Activated B cell treated with CpG ODN at 0.5 μM for 24 hours (primary cell): ENCODE measurements around the gene DDX55. TPM values are rescaled to one million over a fixed set of nuclear protein-coding genes. Genes with fewer than 3 reads are reported as not detected.
A peak's percentile ranks its signal among the peaks of the same experiment; 100 is the strongest.

Source experiments
- ATAC-seq: fragments of 200-7000 bp; cut with Tn5 transposase; one replicate; pipeline ENCODE4 v1.10.0; 2021; ENCODE audit warnings: low read depth, mild to moderate bottlenecking, moderate library complexity
- CTCF ChIA-PET: fragments of 350-600 bp; sonication (Branson Sonifier 250); formaldehyde crosslinking; loops from one replicate; lab custom pipeline; 2021; ENCODE audit warnings: antibody characterized with exemption; lab: Charles Lee
- POLR2A ChIA-PET: fragments of 350-600 bp; sonication (Branson Sonifier 250); formaldehyde crosslinking; loops from one replicate; lab custom pipeline; 2021; ENCODE audit warnings: antibody characterized with exemption; lab: Charles Lee
- DNase-seq: peaks from one replicate; pipeline ENCODE4 v3.0.0; 2022
- H3K27ac Mint-ChIP-seq: one replicate; pipeline ENCODE4 v1.8.0; 2020; ENCODE audit warnings: mixed read lengths
- H3K27me3 Mint-ChIP-seq: one replicate; pipeline ENCODE4 v1.8.0; 2021; ENCODE audit warnings: mixed read lengths
- H3K36me3 Mint-ChIP-seq: one replicate; pipeline ENCODE4 v1.8.0; 2021; ENCODE audit warnings: low read depth, mixed read lengths
- H3K4me1 Mint-ChIP-seq: one replicate; pipeline ENCODE4 v1.8.0; 2021; ENCODE audit warnings: mixed read lengths
- H3K4me3 Mint-ChIP-seq: one replicate; pipeline ENCODE4 v1.8.0; 2020; ENCODE audit warnings: mild to moderate bottlenecking, mixed read lengths
- H3K9me3 Mint-ChIP-seq: one replicate; pipeline ENCODE4 v1.8.0; 2020; ENCODE audit warnings: mixed read lengths
- intact Hi-C: fragments of 100-400 bp; cut with micrococcal nuclease; formaldehyde crosslinking; loops from one replicate; pipeline ENCODE4 v1.15.1; 2024
- total RNA-seq: library from RNA; stranded (reverse); gene quantifications from 2 replicates; pipeline ENCODE4 v1.2.3, GENCODE V29; 2022
- TF ChIP-seq, protein P1 (sequence below): fragments of 200-600 bp; IDR thresholded peaks from one replicate; pipeline ENCODE4 v1.8.0; 2022; ENCODE audit warnings: antibody characterized with exemption, mild to moderate bottlenecking

The DDX55 gene
- total RNA-seq, 1 donor from 2014 or later, result 35.0 TPM

DNA sequence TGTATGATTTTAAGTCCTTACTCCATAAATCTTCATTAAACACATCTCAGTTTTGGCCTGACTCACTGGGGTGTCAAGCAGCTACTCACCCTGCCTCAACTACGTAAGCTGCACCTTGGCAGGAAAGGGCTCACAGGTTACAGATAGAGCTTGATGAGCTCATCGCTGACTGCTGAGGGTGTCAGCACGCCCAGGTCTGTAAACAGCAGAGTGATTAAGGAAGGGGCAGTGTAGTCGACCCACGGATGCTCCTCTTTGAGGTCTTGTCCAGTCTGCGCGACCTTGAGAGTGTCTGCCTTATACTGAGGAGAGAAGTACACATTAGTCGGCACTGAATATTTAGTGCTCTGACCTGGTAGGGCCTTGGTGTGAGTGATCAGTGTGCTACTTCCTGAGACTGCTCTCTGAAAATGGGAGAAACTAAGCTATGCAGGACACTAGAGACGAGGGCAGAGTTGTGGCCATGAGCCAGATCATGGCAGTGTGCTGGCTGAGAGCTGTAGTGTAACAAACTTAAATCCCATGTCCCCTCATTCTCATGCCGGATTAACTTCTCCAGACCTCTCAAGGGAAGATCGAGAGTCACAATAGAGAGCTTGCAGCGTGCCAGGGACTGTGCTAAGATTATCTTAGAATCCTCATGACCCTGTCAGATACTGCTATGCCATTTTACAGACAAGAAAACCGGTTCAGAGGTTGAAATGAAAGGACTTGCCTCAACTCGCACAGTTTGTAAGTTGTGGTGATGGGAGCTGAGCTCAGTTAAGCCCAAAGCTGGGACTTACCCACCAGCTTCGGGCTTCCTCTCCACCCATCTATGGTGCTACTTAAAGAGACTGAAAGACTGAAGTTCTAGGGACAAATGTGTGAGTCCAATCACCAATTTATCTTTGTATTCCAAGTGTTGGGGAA lies 20.0 kb downstream of the DDX55 start:
- Mint-ChIP-seq H3K4me1 (no peaks in the 10 kb centered on the region), H3K27ac (no peak overlapping the region), H3K27me3 (no peaks in the 10 kb centered on the region), H3K4me3 (no peak overlapping the region), H3K36me3 (peaks cover 79% of the 10 kb centered on the region), H3K9me3 (no peaks in the 10 kb centered on the region)
- no peak for DNase-seq
- CTCF ChIA-PET, result no interaction called here
- TF ChIP-seq, protein P1, sequence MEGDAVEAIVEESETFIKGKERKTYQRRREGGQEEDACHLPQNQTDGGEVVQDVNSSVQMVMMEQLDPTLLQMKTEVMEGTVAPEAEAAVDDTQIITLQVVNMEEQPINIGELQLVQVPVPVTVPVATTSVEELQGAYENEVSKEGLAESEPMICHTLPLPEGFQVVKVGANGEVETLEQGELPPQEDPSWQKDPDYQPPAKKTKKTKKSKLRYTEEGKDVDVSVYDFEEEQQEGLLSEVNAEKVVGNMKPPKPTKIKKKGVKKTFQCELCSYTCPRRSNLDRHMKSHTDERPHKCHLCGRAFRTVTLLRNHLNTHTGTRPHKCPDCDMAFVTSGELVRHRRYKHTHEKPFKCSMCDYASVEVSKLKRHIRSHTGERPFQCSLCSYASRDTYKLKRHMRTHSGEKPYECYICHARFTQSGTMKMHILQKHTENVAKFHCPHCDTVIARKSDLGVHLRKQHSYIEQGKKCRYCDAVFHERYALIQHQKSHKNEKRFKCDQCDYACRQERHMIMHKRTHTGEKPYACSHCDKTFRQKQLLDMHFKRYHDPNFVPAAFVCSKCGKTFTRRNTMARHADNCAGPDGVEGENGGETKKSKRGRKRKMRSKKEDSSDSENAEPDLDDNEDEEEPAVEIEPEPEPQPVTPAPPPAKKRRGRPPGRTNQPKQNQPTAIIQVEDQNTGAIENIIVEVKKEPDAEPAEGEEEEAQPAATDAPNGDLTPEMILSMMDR, result no peak
- no peak for ATAC-seq
- POLR2A ChIA-PET, result interaction anchor here (0.6 kb wide), 1 partner anchor 437 kb away, joined by 5 read pairs; no protein-coding TSS in a partner anchor
- intact Hi-C loops, result no loop called here

DNA sequence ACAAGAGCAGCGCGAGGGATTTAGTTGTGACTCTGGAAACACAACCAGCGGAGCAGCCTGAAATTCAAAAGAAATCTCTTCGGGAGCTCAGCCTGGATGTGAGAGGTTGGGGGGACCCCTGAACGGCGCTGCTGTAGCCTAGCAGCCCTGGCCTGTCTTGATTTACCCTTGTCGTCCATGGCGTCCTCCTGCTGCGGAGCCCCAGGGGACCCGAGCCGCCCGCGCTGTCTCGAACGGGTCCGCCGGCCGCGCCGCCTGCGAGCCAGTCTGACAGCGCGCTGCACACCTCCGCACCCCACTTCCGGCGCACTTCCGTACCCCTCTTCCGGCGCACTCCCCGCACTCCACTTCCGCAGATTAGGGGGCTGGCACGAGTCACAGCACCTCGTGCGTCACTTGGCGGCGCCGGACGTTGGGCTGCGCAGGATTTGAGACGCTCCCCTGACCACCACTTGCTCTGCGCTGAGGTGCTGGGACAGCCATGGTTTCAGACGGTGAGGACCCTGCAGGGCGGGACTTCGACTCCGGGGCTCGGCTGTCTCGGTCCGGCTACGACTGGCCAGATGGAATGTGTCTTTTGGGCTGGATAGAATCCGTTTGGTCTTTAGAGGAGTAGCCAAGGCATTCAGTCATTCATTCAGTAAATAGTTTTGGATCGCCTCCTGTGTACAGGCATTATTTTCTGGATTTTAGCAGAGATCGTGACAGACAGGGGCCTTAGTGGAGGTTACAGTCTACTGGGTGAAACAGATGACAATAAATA lies 31.7 kb downstream of the DDX55 start, which contains the start of the genes EIF2B1 and GTF2H3:
Gene EIF2B1 (minus strand): TSS at position 308 of the 763 bp plus-strand sequence. CDS start 129 bp downstream, at position 179.
Gene GTF2H3 (plus strand): TSS at position 451 of the 763 bp plus-strand sequence. CDS start 31 bp downstream, at position 482.
- H3K27me3 Mint-ChIP-seq, result no peaks in the 10 kb centered on the region
- no peaks in the 10 kb centered on the region for H3K9me3 Mint-ChIP-seq
- intact Hi-C loops, result loop anchor here (1.0 to 10.0 kb wide), 8 partner anchors 31 to 1139 kb away; partner anchors contain the start of genes ATP6V0A2, DDX55, TCTN2 and TMED2
- H3K36me3 Mint-ChIP-seq, result peaks cover 34% of the 10 kb centered on the region
- ATAC-seq (peak; percentile 98), DNase-seq (peak; percentile 96)
- H3K4me3 Mint-ChIP-seq, result peak within 1 kb of the TSS; percentile 96
- ChIA-PET POLR2A (interaction anchor here (0.6 to 2.0 kb wide), 8 partner anchors 32 to 659 kb away, joined by 3 to 7 read pairs (median 4); partner anchors contain the start of genes ATP6V0A2, DDX55, KMT5A and MPHOSPH9), CTCF (no interaction called here)
- H3K27ac Mint-ChIP-seq, result peak within 1 kb of the TSS; percentile 93
- H3K4me1 Mint-ChIP-seq, result peaks cover 24% of the 10 kb centered on the region
- TF ChIP-seq, protein P1, result no peak

DNA sequence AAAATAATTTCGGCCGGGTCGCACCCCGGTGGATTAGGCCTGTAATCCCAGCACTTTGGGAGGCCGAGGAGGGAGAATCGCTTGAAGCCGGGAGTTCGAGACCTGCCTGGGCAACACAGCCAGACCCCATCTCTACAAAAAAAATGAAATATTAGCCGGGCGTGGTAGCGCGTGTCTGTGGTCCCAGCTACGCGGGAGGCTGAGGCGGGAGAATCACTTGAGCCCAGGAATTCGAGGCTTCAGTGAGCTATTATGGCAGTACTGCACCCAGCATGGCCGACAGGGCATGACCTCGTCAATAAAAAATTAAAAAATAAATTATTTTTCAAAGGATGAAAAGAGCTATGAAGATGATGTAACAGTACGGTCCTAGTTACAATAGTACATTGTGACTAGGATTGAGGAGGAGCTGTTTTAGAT lies 32.3 kb downstream of the DDX55 start:
- ChIA-PET CTCF (interaction anchor here (0.8 kb wide), 1 partner anchor 128 kb away, joined by 3 read pairs; the partner anchor contains the start of gene DNAH10), POLR2A (interaction anchor here (1.0 to 1.5 kb wide), 5 partner anchors 17 to 80 kb away, joined by 3 to 6 read pairs (median 3); partner anchors contain the start of genes ATP6V0A2, DDX55 and TCTN2)
- Mint-ChIP-seq H3K4me1 (peaks cover 24% of the 10 kb centered on the region), H3K4me3 (peak overlapping the region; percentile 96), H3K27me3 (no peaks in the 10 kb centered on the region), H3K9me3 (no peaks in the 10 kb centered on the region), H3K36me3 (peaks cover 28% of the 10 kb centered on the region), H3K27ac (peak overlapping the region; percentile 93)
- ATAC-seq (no peak), DNase-seq (no peak)
- TF ChIP-seq, protein P1, result no peak
- intact Hi-C loops, result loop anchor here (5.0 to 10.0 kb wide), 2 partner anchors 351 to 1138 kb away; no protein-coding TSS in a partner anchor

DNA sequence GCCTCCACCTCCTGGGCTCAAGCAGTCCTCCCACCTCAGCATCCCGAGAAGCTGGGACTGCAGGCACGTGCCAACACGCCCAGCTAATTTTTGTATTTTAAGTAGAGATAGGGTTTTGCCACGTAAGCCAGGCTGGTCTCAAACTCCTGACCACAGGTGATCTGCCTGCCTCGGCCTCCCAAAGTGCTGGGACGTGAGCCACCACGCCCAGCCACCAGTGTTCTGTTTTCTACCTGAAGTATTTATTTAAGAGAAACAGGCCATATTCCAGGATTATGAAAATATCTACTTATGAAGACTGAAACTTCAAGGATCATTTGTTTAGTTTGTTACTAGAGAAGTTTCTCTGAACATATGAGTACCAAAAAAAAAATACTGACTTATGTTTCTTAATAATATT lies 42.0 kb downstream of the DDX55 start:
- DNase-seq (no peak), ATAC-seq (no peak)
- Mint-ChIP-seq H3K27ac (no peak overlapping the region), H3K4me3 (no peak overlapping the region), H3K36me3 (peaks cover 50% of the 10 kb centered on the region), H3K9me3 (no peaks in the 10 kb centered on the region), H3K27me3 (no peaks in the 10 kb centered on the region), H3K4me1 (no peaks in the 10 kb centered on the region)
- intact Hi-C loops, result no loop called here
- CTCF ChIA-PET, result no interaction called here
- TF ChIP-seq, protein P1, result no peak
- POLR2A ChIA-PET, result no interaction called here
